ENCODE results near the gene COG1. TPM values are rescaled to one million over a fixed set of nuclear protein-coding genes. Genes with fewer than 3 reads are reported as not detected.
"Not testable (repeated sequence)": the region's sequence is repeated elsewhere in the genome, so short reads cannot be mapped to it uniquely, and the experiment has no call there.

The COG1 gene
- total RNA-seq, 2 experiments from 2014 or later = 83.0 to 86.2 TPM

GRCh38 chr17:73148540-73149334, 44.1 kb upstream of the COG1 start:
- no peaks in the 10 kb centered on the region for H3K36me3 Mint-ChIP-seq (ENCODE audit: low read depth)
- no peak overlapping the region for H3K27ac Mint-ChIP-seq
- DNase-seq (no peak), ATAC-seq (ENCODE audit: poor library complexity) (no peak)
- peaks cover 13% of the 10 kb centered on the region for H3K27me3 Mint-ChIP-seq
- Histone ChIP-seq H3K36me3 (ENCODE audit: insufficient read depth, low read length) (no peaks in the 10 kb centered on the region), H3K27me3 (ENCODE audit: control insufficient read depth in 1 of 2, insufficient read depth in 2 of 2, low read length in 2 of 2) (peaks cover 0 to 2% of the 10 kb centered on the region in 2 experiments), H3K27ac (ENCODE audit: low read depth in 1 of 2, low read length in 2 of 2) (no peak overlapping the region), H3K4me1 (ENCODE audit: insufficient read depth, low read length) (peaks cover 10% of the 10 kb centered on the region), H3K9me3 (ENCODE audit: control insufficient read depth in 1 of 2, insufficient read depth in 1 of 2, low read length in 2 of 2) (peaks cover 6 to 13% of the 10 kb centered on the region in 2 experiments), H3K4me3 (ENCODE audit: low read length) (no peak overlapping the region)
- intact Hi-C loops (cut with DNase I, micrococcal nuclease) = no loop called here
- ChIA-PET POLR2A (no interaction called here), CTCF (interaction anchor here (0.6 kb wide), 1 partner anchor 42 kb away, joined by 3 read pairs; no protein-coding TSS in a partner anchor)
- H3K9me3 Mint-ChIP-seq = peaks cover 8% of the 10 kb centered on the region
- no peak overlapping the region for H3K4me3 Mint-ChIP-seq
- TF ChIP-seq CTCF (IDR thresholded peaks at IDR 0.05) = no peak
- peaks cover 5% of the 10 kb centered on the region for H3K4me1 Mint-ChIP-seq (ENCODE audit: low read depth)

- CTCF ChIA-PET; H3K36me3 ChIP-seq (ENCODE audit: insufficient read depth, low read length); H3K4me3 ChIP-seq (ENCODE audit: low read length); H3K27ac Mint-ChIP-seq; POLR2A ChIA-PET; H3K4me1 Mint-ChIP-seq (ENCODE audit: low read depth); ATAC-seq (ENCODE audit: poor library complexity); DNase-seq; H3K4me1 ChIP-seq (ENCODE audit: insufficient read depth, low read length); intact Hi-C loops (cut with DNase I, micrococcal nuclease); H3K27ac ChIP-seq (ENCODE audit: low read depth in 1 of 2, low read length in 2 of 2); H3K36me3 Mint-ChIP-seq (ENCODE audit: low read depth); H3K4me3 Mint-ChIP-seq; H3K9me3 Mint-ChIP-seq; H3K27me3 ChIP-seq (ENCODE audit: control insufficient read depth in 1 of 2, insufficient read depth in 2 of 2, low read length in 2 of 2): not testable (repeated sequence)
- H3K27me3 Mint-ChIP-seq = peaks cover 17% of the 10 kb centered on the region
- peaks cover 0 to 12% of the 10 kb centered on the region in 2 experiments for H3K9me3 ChIP-seq (ENCODE audit: control insufficient read depth in 1 of 2, insufficient read depth in 1 of 2, low read length in 2 of 2)
Observed at GRCh38 chr17:73150622-73151300, 42.1 kb upstream of the COG1 start.

GRCh38 chr17:73151916-73152632, 40.8 kb upstream of the COG1 start:
- H3K27me3 ChIP-seq (ENCODE audit: control insufficient read depth in 1 of 2, insufficient read depth in 2 of 2, low read length in 2 of 2) = peaks cover 0 to 2% of the 10 kb centered on the region in 2 experiments
- DNase-seq (peak in 2 of 14 experiments; percentile 37 to 45), ATAC-seq (ENCODE audit: poor library complexity) (no peak)
- no peak overlapping the region for H3K4me3 Mint-ChIP-seq
- H3K9me3 Mint-ChIP-seq = no peaks in the 10 kb centered on the region
- H3K27me3 Mint-ChIP-seq = peaks cover 24% of the 10 kb centered on the region
- ChIA-PET CTCF (no interaction called here), POLR2A (no interaction called here)
- peaks cover 11% of the 10 kb centered on the region for H3K4me1 Mint-ChIP-seq (ENCODE audit: low read depth)
- intact Hi-C loops (cut with DNase I, micrococcal nuclease) = no loop called here
- H3K4me1 ChIP-seq (ENCODE audit: insufficient read depth, low read length) = peaks cover 12% of the 10 kb centered on the region
- H3K27ac ChIP-seq (ENCODE audit: low read depth in 1 of 2, low read length in 2 of 2) = no peak overlapping the region
- no peak overlapping the region for H3K4me3 ChIP-seq (ENCODE audit: low read length)
- H3K36me3 ChIP-seq (ENCODE audit: insufficient read depth, low read length) = no peaks in the 10 kb centered on the region
- H3K27ac Mint-ChIP-seq = no peak overlapping the region
- no peaks in the 10 kb centered on the region for H3K36me3 Mint-ChIP-seq (ENCODE audit: low read depth)
- H3K9me3 ChIP-seq (ENCODE audit: control insufficient read depth in 1 of 2, insufficient read depth in 1 of 2, low read length in 2 of 2) = peaks cover 0 to 4% of the 10 kb centered on the region in 2 experiments
- no peak for TF ChIP-seq CTCF (IDR thresholded peaks at IDR 0.05)
